OCI-LY7 (cell line): Measurements from ENCODE around the gene JAKMIP3. TPM values are rescaled to one million over a fixed set of nuclear protein-coding genes. Genes with fewer than 3 reads are reported as not detected.

ENCODE experiments used
- BruUV-seq: library from RNA; stranded (reverse); fragments of 400-500 nt; replicated peaks from 2 replicates; lab custom pipeline; 2021; lab: Mats Ljungman, UMichigan
- CTCF ChIA-PET: fragments of 300-600 bp; sonication (Branson Sonifier 250); formaldehyde crosslinking; loops from one replicate; lab custom pipeline; 2022; ENCODE audit warnings: antibody characterized with exemption; ENCODE audit not compliant: unreplicated experiment; lab: Charles Lee
- POLR2A ChIA-PET: fragments of 300-600 bp; sonication (Branson Sonifier 250); formaldehyde crosslinking; loops from one replicate; lab custom pipeline; 2022; ENCODE audit warnings: antibody characterized with exemption; lab: Charles Lee
- DNase-seq: peaks from one replicate; pipeline ENCODE4 v3.0.0-alpha.2; 2015; ENCODE audit warnings: low spot score
- H2AFZ ChIP-seq: fragments of 200-600 bp; sonication (generic), shearing (Covaris generic); 2 replicates; pipeline ENCODE4 v1.6.1; 2014; ENCODE audit warnings: mild to moderate bottlenecking, antibody characterized with exemption, low read length, moderate library complexity
- H3K27ac ChIP-seq: fragments of 200-600 bp; sonication (generic); 2 replicates; pipeline ENCODE4 v1.5.1; 2014; ENCODE audit warnings: mixed run types, low read depth, mild to moderate bottlenecking, moderate library complexity, low read length, inconsistent platforms; ENCODE audit not compliant: poor library complexity, severe bottlenecking
- H3K36me3 ChIP-seq: fragments of 200-600 bp; sonication (generic); 2 replicates; pipeline ENCODE4 v1.6.1; 2014; ENCODE audit warnings: mild to moderate bottlenecking, antibody characterized with exemption, low read length, moderate library complexity, mixed read lengths; ENCODE audit not compliant: insufficient read depth
- H3K4me1 ChIP-seq: fragments of 200-600 bp; sonication (generic); 2 replicates; pipeline ENCODE4 v1.5.1; 2014; ENCODE audit warnings: mild to moderate bottlenecking, low read length; ENCODE audit not compliant: insufficient read depth, poor library complexity, severe bottlenecking
- H3K4me2 ChIP-seq: fragments of 200-600 bp; sonication (generic); 2 replicates; pipeline ENCODE4 v1.6.1; 2014; ENCODE audit warnings: mild to moderate bottlenecking, low read length
- H3K4me3 ChIP-seq: fragments of 200-600 bp; sonication (generic); 2 replicates; pipeline ENCODE4 v1.5.1; 2014; ENCODE audit warnings: mild to moderate bottlenecking, low read depth, low read length; ENCODE audit not compliant: poor library complexity, severe bottlenecking
- H3K79me2 ChIP-seq: fragments of 200-600 bp; sonication (generic); 2 replicates; pipeline ENCODE4 v1.6.1; 2016; ENCODE audit warnings: low read depth, mild to moderate bottlenecking, low read length, moderate library complexity, mixed read lengths; ENCODE audit not compliant: insufficient read depth
- H3K9me2 ChIP-seq: fragments of 200-600 bp; sonication (generic); 2 replicates; pipeline ENCODE4 v1.6.1; 2016; ENCODE audit warnings: mild to moderate bottlenecking, low read length, mixed read lengths; ENCODE audit not compliant: insufficient read depth
- H3K9me3 ChIP-seq: fragments of 200-600 bp; sonication (generic); 2 replicates; pipeline ENCODE4 v1.6.1; 2014; ENCODE audit warnings: mild to moderate bottlenecking, mixed run types, low read length, mixed read lengths
- H4K20me1 ChIP-seq: fragments of 200-600 bp; sonication (generic); 2 replicates; pipeline ENCODE4 v1.6.1; 2014; ENCODE audit warnings: mild to moderate bottlenecking, antibody characterized with exemption, low read length, moderate library complexity, mixed read lengths; ENCODE audit not compliant: insufficient read depth
- CTCF ChIP-seq: fragments of 200-600 bp; sonication (generic); conservative IDR thresholded peaks from 2 replicates; pipeline ENCODE4 v1.5.1; 2014; ENCODE audit warnings: mild to moderate bottlenecking, antibody characterized with exemption, low read length, moderate library complexity, mixed read lengths
- EZH2phosphoT487 ChIP-seq: fragments of 200-600 bp; sonication (generic); IDR thresholded peaks from 2 replicates; pipeline ENCODE4 v1.6.1; 2018; ENCODE audit warnings: low read depth, borderline replicate concordance, mild to moderate bottlenecking, mixed run types, antibody characterized with exemption, low read length, moderate library complexity, mixed read lengths
- intact Hi-C: fragments of 100-400 bp; cut with micrococcal nuclease; formaldehyde crosslinking; loops from one replicate; pipeline ENCODE4 v1.10.0; 2022; ENCODE audit not compliant: unreplicated experiment
- total RNA-seq, 2 experiments: library from RNA; depleted of rRNA in 1 of 2; stranded (reverse); fragments of >200 nt in 1 of 2; shearing (Covaris generic) in 1 of 2; gene quantifications; 2 replicates each; pipeline ENCODE4 v1.2.3, GENCODE V29; 2014 to 2022

Gene JAKMIP3
- total RNA-seq, 2 experiments from 2014 or later: 0.54 to 0.89 TPM

- H4K20me1 ChIP-seq: no peaks in the 10 kb centered on the region
- intact Hi-C loops: no loop called here
- no peaks in the 10 kb centered on the region for H3K36me3 ChIP-seq
- no peak overlapping the region for H2AFZ ChIP-seq
- H3K79me2 ChIP-seq: no peaks in the 10 kb centered on the region
- no peaks in the 10 kb centered on the region for H3K9me3 ChIP-seq
- no peaks in the 10 kb centered on the region for H3K4me1 ChIP-seq
- no peak overlapping the region for H3K27ac ChIP-seq
- CTCF ChIA-PET: no interaction called here
- H3K9me2 ChIP-seq: no peaks in the 10 kb centered on the region
- no peak overlapping the region for H3K4me2 ChIP-seq
- no peak overlapping the region for H3K4me3 ChIP-seq
- POLR2A ChIA-PET: no interaction called here
- TF ChIP-seq CTCF (no peak), EZH2phosphoT487 (no peak)
- DNase-seq: no peak
- no TSS peak for BruUV-seq
Measured at GRCh38 chr10:132019366-132019765, 46.4 kb upstream of the JAKMIP3 start.

- Histone ChIP-seq H3K79me2 (no peaks in the 10 kb centered on the region), H3K4me1 (no peaks in the 10 kb centered on the region), H3K9me2 (no peaks in the 10 kb centered on the region), H4K20me1 (no peaks in the 10 kb centered on the region), H3K27ac (no peak overlapping the region), H3K4me3 (no peak overlapping the region), H3K9me3 (no peaks in the 10 kb centered on the region), H3K4me2 (no peak overlapping the region), H3K36me3 (no peaks in the 10 kb centered on the region), H2AFZ (no peak overlapping the region)
- BruUV-seq: no TSS peak
- TF ChIP-seq EZH2phosphoT487 (no peak), CTCF (no peak)
- ChIA-PET POLR2A (interaction anchor here (0.7 kb wide), 1 partner anchor 58 kb away, joined by 3 read pairs; no protein-coding TSS in a partner anchor), CTCF (no interaction called here)
- intact Hi-C loops: no loop called here
- DNase-seq: no peak
Measured at GRCh38 chr10:132020456-132020855, 45.3 kb upstream of the JAKMIP3 start.

DNA sequence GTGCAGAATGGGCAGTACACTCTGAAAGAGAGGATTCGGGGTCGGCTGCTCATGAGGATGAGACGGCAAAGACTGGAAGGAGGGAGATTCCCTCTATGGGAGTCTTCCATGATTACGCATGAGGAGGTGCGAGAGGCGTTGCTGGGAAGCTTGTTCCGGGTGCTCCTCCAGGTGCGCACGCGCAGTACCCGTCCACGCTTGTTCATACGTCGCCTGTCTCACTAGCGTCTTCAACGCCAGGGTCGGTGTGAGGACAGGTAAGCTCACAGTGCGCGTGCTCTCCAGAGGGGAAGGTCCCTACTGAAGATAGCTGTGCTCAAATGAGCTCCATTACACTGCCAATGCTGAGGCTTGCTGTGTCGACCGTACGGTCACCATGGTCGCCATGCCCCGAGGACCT, 44.7 kb upstream of the JAKMIP3 start:
- intact Hi-C loops: no loop called here
- Histone ChIP-seq H4K20me1 (no peaks in the 10 kb centered on the region), H3K9me2 (no peaks in the 10 kb centered on the region), H3K9me3 (no peaks in the 10 kb centered on the region), H3K4me1 (no peaks in the 10 kb centered on the region), H3K4me3 (no peak overlapping the region), H3K27ac (no peak overlapping the region), H2AFZ (no peak overlapping the region), H3K4me2 (no peak overlapping the region), H3K79me2 (no peaks in the 10 kb centered on the region), H3K36me3 (no peaks in the 10 kb centered on the region)
- BruUV-seq: no TSS peak
- ChIA-PET CTCF (no interaction called here), POLR2A (no interaction called here)
- TF ChIP-seq EZH2phosphoT487: no peak
- no peak for TF ChIP-seq CTCF
- DNase-seq: no peak
